Activated naive CD8-positive, alpha-beta T cell treated with anti-CD3 and anti-CD28 coated beads, Interleukin-2, amount 50 U/mL, for 24 hours (primary cell): ENCODE data around the gene SKOR2.
"Not testable (repeated sequence)": the region's sequence is repeated elsewhere in the genome, so short reads cannot be mapped to it uniquely, and the experiment has no call there.

ENCODE experiments used
- ATAC-seq: fragments of 150-1000 bp; cut with Tn5 transposase; one replicate; pipeline ENCODE4 v1.10.0; 2021
- DNase-seq: peaks from one replicate; pipeline ENCODE4 v3.0.0; 2021
- H3K27ac Mint-ChIP-seq: one replicate; pipeline ENCODE4 v1.8.0; 2021; ENCODE audit warnings: mild to moderate bottlenecking, mixed read lengths
- H3K27me3 Mint-ChIP-seq: one replicate; pipeline ENCODE4 v1.8.0; 2021; ENCODE audit warnings: mixed read lengths
- H3K36me3 Mint-ChIP-seq: one replicate; pipeline ENCODE4 v1.8.0; 2021; ENCODE audit warnings: low read depth, mixed read lengths
- H3K4me1 Mint-ChIP-seq: one replicate; pipeline ENCODE4 v1.8.0; 2021; ENCODE audit warnings: mixed read lengths
- H3K4me3 Mint-ChIP-seq: one replicate; pipeline ENCODE4 v1.8.0; 2021; ENCODE audit warnings: mild to moderate bottlenecking, moderate library complexity, mixed read lengths
- H3K9me3 Mint-ChIP-seq: one replicate; pipeline ENCODE4 v1.8.0; 2021; ENCODE audit warnings: mixed read lengths

Gene SKOR2

DNA sequence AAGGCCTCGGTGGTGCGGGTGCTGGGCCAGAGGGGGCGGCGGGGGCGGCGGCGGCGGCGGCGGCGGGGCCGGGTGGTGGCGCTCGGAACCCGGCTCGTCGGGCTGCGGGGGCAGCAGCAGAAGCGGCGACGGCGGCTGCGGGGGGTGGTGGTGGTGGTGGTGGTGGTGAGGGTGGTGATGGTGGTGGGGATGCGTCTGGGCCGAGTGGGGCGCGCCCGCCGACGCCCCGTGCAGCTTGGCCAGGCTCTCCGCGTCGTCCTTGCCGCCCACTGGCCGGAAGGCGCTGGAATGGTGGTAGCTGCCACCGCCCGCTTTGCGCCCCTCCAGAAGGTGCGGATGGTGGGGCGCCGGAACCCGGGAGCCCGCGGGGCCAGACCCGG, 4.4 kb downstream of the SKOR2 start:
- Mint-ChIP-seq H3K36me3 (peaks cover 9% of the 10 kb centered on the region), H3K4me1 (peaks cover 12% of the 10 kb centered on the region), H3K4me3 (no peak overlapping the region), H3K27ac (no peak overlapping the region), H3K9me3 (peaks cover 5% of the 10 kb centered on the region), H3K27me3 (peaks cover 68% of the 10 kb centered on the region)
- DNase-seq, result no peak
- no peak for ATAC-seq

DNA sequence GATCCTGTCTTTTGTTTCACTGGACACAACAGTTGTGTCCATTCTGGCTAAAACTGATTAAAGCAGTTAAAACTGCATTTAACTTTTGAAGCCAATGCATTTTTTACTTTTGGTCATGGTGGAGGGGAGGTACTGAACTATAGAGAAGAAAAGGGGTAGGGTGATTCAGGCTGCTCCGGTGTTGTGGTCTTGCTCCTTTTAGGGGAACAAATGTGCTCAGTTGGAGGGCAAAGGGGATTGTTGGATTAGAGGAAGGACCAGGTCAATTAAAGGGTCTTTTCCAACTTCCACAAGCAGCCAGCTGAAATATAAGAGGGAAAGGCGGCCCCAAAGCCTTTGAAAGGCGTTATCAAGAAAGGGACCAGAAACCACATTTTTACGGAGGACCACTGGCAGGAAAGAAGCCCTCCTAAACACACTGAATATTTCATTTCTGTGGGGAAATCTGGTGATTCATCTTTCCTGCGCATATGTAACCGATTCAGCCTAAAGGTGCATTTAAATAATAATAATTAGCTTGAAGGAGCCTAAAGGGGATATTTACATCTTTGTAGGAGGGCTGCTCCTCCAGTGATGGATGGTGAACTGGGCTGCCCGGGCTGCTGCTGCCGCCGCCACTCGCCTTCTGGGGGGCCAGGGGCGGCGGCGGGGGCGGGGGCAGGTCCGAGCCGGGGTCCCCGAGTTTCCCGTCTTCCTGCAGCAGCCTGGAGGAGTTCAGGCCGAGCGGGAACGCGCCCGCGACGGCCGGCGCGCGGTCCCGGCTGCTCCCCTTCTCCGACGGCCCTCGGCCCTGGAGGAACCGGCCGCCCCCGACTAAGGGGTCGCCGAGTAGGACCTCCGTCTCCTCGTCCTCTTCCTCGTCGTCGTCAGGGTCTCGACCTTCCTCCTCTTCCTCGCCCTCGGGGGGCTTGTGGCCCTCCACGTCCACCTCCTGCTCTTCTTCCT, 5.2 kb downstream of the SKOR2 start:
- peaks cover 5% of the 10 kb centered on the region for H3K9me3 Mint-ChIP-seq
- H3K4me3 Mint-ChIP-seq, result no peak overlapping the region
- ATAC-seq, result no peak
- DNase-seq, result no peak
- peak overlapping the region; percentile 48 for H3K27ac Mint-ChIP-seq
- peaks cover 9% of the 10 kb centered on the region for H3K36me3 Mint-ChIP-seq
- H3K4me1 Mint-ChIP-seq, result peaks cover 12% of the 10 kb centered on the region
- peaks cover 67% of the 10 kb centered on the region for H3K27me3 Mint-ChIP-seq

GRCh38 chr18:47244086-47244485, 7.4 kb downstream of the SKOR2 start:
- ATAC-seq (no peak), DNase-seq (no peak)
- no peak overlapping the region for H3K27ac Mint-ChIP-seq
- peaks cover 5% of the 10 kb centered on the region for H3K9me3 Mint-ChIP-seq
- peaks cover 6% of the 10 kb centered on the region for H3K36me3 Mint-ChIP-seq
- H3K4me3 Mint-ChIP-seq, result no peak overlapping the region
- peaks cover 8% of the 10 kb centered on the region for H3K4me1 Mint-ChIP-seq
- H3K27me3 Mint-ChIP-seq, result peaks cover 50% of the 10 kb centered on the region

DNA sequence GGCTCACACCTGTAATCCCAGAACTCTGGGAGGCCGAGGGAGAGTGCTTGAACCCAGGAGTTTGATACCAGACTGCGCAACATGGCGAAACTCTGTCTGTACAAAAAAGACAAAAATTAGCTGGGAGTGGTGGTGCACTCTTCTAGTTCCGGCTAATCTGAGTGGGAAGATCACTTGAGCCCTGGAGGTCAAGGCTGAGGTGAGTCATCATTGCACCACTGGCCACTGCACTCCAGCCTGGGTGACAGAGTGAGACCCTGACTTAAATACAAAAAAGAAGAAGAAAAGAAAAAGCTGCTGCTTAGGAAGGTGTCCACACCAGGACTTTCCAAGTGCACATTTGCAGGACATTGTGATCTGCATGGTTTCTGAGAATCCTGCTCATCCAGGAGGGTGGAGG, 16.4 kb downstream of the SKOR2 start:
- DNase-seq, result no peak
- no peaks in the 10 kb centered on the region for H3K36me3 Mint-ChIP-seq
- no peak overlapping the region for H3K4me3 Mint-ChIP-seq
- peaks cover 42% of the 10 kb centered on the region for H3K27me3 Mint-ChIP-seq
- H3K9me3 Mint-ChIP-seq, result no peaks in the 10 kb centered on the region
- H3K4me1 Mint-ChIP-seq, result no peaks in the 10 kb centered on the region
- no peak overlapping the region for H3K27ac Mint-ChIP-seq
- no peak for ATAC-seq

DNA sequence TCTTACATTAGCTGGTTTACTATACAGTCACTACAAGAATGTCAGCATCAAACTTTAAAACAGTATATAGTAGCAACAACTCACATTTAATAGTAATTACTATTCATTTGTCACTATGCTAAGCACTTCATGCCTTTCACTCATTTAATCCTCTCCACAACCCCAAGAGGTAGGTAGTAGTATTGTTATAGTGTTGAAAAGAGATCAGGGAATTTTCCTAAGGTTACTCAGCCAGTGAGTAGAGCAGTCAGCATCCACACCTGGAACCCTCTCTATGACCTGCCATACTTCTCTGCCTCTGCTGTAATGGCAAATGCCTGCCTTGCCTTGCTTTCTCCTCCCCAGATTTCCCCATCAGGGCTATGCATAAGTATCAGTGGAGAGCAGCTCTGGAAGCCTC, 24.8 kb downstream of the SKOR2 start:
- ATAC-seq (no peak), DNase-seq (no peak)
- Mint-ChIP-seq H3K36me3 (no peaks in the 10 kb centered on the region), H3K27ac (no peak overlapping the region), H3K27me3 (peaks cover 27% of the 10 kb centered on the region), H3K4me1 (no peaks in the 10 kb centered on the region), H3K4me3 (no peak overlapping the region), H3K9me3 (no peaks in the 10 kb centered on the region)

GRCh38 chr18:47215554-47216138, 35.8 kb downstream of the SKOR2 start:
- peak; percentile 3 for DNase-seq
- Mint-ChIP-seq H3K27me3 (peaks cover 31% of the 10 kb centered on the region), H3K9me3 (no peaks in the 10 kb centered on the region), H3K4me1 (peaks cover 2% of the 10 kb centered on the region), H3K27ac (no peak overlapping the region), H3K4me3 (no peak overlapping the region), H3K36me3 (no peaks in the 10 kb centered on the region)
- ATAC-seq, result peak; percentile 57

DNA sequence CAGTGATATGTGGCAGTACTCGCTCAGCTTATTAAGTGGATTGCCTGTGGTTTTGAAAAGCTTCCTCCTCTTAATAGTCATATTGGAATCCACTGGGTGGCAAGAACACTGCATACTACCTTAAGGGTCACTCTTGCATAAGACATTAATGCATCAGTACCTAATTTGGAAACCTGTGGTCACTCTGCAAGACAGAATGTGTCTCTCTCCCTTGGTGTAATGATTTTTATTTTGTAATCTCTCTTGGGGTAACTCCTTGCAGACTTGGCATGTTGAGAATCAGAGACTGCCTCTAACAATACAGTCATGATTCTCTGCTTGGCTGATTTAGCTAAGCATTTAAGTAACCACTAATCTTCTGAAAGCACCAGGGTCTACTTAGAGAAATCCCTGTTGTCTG, 42.3 kb downstream of the SKOR2 start:
- peaks cover 48% of the 10 kb centered on the region for H3K27me3 Mint-ChIP-seq
- no peak for DNase-seq
- no peak for ATAC-seq
- H3K4me1 Mint-ChIP-seq, result no peaks in the 10 kb centered on the region
- no peak overlapping the region for H3K27ac Mint-ChIP-seq
- H3K9me3 Mint-ChIP-seq, result no peaks in the 10 kb centered on the region
- H3K36me3 Mint-ChIP-seq, result no peaks in the 10 kb centered on the region
- no peak overlapping the region for H3K4me3 Mint-ChIP-seq

- Mint-ChIP-seq H3K4me3 (no peak overlapping the region), H3K27me3 (peaks cover 39% of the 10 kb centered on the region), H3K36me3 (no peaks in the 10 kb centered on the region), H3K4me1 (no peaks in the 10 kb centered on the region), H3K27ac (no peak overlapping the region), H3K9me3 (no peaks in the 10 kb centered on the region)
- DNase-seq, result no peak
- no peak for ATAC-seq
These were observed 44.4 kb downstream of the SKOR2 start for GRCh38 chr18:47206945-47207637.

DNA sequence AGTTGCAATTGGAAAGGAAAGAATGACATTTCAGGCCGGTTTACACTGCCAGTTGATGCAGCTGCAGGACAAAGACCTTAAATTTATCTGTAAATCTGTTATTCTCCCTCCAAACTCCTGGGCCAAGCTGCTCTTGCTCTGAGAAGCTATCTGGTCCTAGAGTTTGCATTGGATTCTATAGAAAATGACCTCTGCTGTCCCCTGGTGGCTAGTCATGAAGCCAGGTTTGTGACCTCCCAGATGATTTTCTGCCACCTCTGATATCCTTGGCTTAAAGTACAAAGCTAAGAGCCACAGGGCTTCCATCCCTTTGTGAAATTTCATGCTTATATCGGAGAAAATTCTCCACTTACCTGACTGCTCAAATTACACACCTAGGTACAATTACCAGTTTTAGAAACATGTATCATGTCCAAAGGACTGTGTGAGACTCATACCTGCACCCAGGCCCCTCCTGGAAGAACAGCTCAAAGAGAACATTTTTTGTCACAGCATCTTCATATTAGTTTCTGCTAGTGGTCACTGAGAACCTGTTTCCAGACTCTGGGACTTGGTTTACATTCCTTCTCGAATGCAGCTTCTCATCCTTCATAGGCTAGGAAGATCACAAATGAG, 46.4 kb downstream of the SKOR2 start:
- Mint-ChIP-seq H3K4me3 (no peak overlapping the region), H3K27ac (no peak overlapping the region), H3K4me1 (no peaks in the 10 kb centered on the region), H3K27me3 (peaks cover 33% of the 10 kb centered on the region), H3K36me3 (no peaks in the 10 kb centered on the region), H3K9me3 (no peaks in the 10 kb centered on the region)
- ATAC-seq (no peak), DNase-seq (peak; percentile 30)

- no peaks in the 10 kb centered on the region for H3K36me3 Mint-ChIP-seq
- no peak overlapping the region for H3K27ac Mint-ChIP-seq
- DNase-seq (no peak), ATAC-seq (no peak)
- H3K9me3 Mint-ChIP-seq, result no peaks in the 10 kb centered on the region
- no peaks in the 10 kb centered on the region for H3K4me1 Mint-ChIP-seq
- H3K4me3 Mint-ChIP-seq, result no peak overlapping the region
- H3K27me3 Mint-ChIP-seq, result peaks cover 31% of the 10 kb centered on the region
These were observed 47.6 kb downstream of the SKOR2 start for GRCh38 chr18:47203626-47204464.

DNA sequence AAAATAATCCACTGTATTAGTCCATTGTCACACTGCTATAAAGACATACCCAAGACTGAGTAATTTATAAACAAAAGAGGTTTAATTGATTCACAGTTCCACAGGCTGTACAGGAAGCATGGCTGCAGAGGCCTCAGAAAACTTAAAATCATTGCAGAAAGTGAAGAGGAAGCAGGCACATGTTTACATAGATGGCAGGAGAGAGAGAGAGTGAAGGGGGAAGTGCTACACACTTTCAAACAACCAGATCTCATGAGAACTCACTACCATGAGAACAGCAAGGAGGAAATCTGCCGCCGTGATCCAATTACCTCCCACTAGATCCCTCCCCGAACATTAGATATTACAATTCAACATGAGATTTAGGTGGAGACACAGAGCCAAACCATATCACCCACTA, 55.5 kb downstream of the SKOR2 start:
- not testable (repeated sequence) for H3K4me3 Mint-ChIP-seq, H3K36me3 Mint-ChIP-seq, H3K4me1 Mint-ChIP-seq, ATAC-seq, DNase-seq, H3K27ac Mint-ChIP-seq, H3K9me3 Mint-ChIP-seq
- H3K27me3 Mint-ChIP-seq, result peaks cover 27% of the 10 kb centered on the region

DNA sequence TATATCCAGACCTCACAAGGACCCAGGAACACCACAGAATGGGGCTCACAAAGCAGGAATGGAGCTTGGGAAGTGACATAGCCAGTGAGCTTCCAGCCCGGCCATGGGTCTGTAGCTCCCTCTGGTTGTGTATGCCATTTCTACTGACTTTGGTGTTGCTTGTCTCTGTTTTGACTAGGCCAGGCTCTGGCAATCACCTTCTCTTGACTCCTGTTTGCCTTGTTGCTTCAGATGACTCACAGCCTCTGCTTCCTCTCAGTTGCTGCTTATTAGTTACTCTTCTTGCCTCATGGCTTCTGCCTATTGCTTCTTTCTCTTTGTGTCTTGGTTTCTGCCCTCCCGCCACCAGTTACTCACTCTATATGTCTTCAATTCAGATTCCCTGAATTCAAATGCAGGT, 59.5 kb downstream of the SKOR2 start:
- H3K27ac Mint-ChIP-seq, result no peak overlapping the region
- H3K4me1 Mint-ChIP-seq, result peaks cover 4% of the 10 kb centered on the region
- H3K9me3 Mint-ChIP-seq, result no peaks in the 10 kb centered on the region
- H3K27me3 Mint-ChIP-seq, result peaks cover 26% of the 10 kb centered on the region
- ATAC-seq (peak; percentile 28), DNase-seq (no peak)
- H3K4me3 Mint-ChIP-seq, result no peak overlapping the region
- H3K36me3 Mint-ChIP-seq, result no peaks in the 10 kb centered on the region

- H3K27ac Mint-ChIP-seq, result no peak overlapping the region
- ATAC-seq, result no peak
- no peak overlapping the region for H3K4me3 Mint-ChIP-seq
- H3K4me1 Mint-ChIP-seq, result no peaks in the 10 kb centered on the region
- no peaks in the 10 kb centered on the region for H3K36me3 Mint-ChIP-seq
- no peak for DNase-seq
- peaks cover 8% of the 10 kb centered on the region for H3K9me3 Mint-ChIP-seq
- peaks cover 22% of the 10 kb centered on the region for H3K27me3 Mint-ChIP-seq
These were observed 63.7 kb downstream of the SKOR2 start for GRCh38 chr18:47187721-47188120.
